ENCODE results near the gene HEG1.
A peak's percentile ranks its signal among the peaks of the same experiment; 100 is the strongest.

Gene HEG1

DNA sequence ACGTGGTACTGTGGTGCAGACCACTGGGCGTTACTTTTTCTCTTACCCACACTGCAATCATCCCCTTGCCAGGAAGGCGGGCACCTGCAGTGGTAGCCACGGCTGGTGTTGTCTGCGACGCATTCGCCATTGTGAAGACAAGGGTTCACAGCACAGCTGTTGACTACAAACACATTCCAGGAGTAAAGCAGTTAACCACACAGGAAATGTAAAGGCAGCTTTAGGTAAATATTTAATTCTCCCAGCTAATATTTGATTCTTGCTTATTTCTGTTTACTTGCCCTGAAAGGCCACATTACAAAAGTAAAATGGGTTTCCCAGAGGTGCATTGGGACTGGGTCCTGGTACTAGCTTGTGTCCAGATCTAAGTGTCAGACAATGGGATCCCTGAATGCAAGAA lies 45.4 kb downstream of the HEG1 start:
- no peak for DNase-seq

DNA sequence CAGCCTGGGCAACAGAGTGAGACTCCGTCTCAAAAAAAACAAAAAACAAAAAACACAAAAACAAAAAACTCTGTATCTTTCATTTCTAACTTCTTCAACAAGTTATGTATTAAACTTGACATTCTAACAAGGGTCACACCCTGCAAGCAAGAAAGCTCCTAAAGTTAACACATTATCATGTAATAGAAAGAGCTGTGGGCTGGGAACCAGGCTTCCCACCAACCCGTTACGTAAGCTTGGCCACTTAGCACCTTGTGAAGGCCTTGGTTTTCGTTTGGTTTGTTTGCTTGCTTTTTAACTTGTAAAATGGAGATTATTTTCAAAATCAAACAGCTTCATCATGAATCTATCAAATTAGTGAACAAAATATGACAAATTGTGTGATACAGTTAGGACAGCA lies 47.0 kb downstream of the HEG1 start:
- no peak for DNase-seq

DNA sequence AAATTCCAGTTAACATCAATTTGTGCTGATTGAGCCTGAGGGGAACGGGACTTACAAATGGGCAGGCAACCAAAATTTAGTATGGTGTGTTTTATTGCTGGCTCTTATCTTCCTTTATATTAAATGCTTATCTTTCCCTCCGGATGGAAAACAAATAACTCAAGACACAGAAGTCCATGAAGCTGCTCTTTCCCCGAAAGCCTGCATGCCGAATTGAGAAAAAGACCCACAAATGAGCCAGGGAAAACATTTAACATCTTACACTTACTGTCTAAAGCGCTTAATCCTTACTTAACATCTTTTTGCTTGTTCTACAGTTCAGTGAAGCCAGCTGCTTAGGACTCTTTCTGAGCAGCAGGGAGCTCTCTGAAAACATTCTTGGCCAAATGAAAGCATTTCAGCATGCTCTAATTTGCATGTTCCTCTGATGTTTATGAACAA lies 49.5 kb downstream of the HEG1 start:
- DNase-seq: no peak

DNA sequence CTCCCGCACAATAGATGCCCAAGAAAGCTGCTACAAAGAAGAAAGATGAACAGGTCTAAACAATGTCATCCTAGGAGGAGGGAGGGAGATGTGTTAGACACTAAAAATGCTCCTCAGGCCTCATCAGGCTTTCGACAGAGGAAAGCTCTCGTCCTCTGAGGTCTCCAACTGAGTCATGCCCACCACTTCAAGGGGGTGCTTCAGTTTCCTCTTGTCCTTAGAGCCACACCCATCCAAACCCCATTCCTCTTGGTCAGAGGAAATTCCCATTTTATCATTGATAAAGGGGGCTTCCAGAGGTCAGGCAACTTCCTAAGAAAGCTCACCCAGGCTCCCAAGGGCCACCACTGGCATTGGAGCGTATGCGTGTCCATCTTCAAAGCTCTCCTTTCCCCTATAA lies 50.1 kb downstream of the HEG1 start:
- DNase-seq: peak; percentile 26

DNA sequence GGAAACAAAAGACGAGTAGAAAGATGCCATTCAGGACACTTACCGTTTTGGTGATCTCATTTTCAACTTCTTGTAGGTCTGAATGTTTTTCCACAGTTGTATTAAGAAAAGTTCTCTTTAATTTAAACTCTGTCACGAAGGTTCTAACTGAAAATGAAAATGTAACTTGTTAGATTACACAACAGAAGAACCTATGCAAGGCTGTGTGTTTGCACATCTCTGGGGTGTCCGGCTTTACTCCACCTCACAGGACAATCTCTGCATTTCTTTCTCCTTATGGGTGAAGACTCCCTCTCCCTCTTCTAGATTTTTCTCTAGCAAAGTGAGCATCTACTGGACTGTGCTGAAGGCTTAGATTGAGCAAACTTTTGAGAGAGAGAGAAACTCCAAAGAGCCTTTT lies 50.6 kb downstream of the HEG1 start:
- no peak for DNase-seq

DNA sequence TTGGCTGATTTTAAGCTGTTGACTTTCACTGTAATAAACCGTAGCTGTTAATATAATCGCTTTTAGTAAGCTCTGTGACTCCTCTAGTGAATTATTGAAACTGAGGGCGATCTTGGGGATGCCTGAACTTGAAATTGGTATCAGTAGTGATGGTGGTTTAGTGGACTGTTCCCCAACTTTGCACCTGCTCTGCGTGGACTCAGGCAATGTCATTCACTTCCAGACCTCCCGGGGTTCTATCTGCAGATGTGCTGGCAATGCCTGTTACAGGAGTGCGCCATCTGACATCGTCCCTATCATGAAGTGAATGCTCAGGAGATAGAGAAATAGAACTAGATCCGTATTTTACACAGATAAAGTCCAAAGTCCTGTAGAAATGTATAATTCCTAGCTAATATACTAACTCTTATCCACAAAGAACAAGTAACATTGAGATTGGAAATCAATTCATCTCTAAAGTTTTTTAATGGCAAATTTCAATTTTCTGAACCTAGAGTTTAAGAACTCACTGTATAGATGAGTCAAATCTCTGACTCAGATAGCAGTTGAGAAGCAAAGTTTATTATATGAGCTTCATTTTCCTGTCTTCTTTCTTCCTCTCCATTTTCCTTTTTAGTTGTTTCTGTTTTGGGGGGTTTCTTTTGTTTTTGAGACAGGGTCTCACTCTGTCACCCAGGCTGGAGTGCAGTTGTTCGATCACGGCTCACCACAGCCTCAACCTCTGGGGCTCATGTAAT lies 51.8 kb downstream of the HEG1 start:
- DNase-seq: no peak

DNA sequence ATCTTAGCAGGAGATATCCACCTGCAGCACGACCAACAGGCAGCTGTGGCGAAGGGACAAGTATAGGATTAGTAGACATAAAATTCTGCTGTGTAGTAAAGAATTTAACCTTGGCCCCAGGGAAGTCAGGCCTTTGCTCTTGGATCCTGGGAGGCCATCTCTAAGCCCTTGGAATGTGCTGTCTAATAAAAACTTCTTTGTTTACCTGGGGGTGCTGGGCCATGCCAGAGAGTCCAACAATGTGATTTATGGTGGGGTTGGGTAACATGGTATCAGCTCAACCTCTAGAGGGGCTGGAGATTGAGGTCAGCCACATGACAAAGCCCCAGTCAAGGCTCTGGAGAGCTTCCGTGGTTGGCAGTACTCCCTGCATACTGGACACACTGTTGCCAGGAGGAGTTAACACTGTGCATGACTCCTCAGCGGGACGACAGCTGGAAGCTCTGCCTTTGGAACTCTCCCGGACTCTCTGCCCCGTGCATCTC lies 52.4 kb downstream of the HEG1 start:
- DNase-seq: no peak

DNA sequence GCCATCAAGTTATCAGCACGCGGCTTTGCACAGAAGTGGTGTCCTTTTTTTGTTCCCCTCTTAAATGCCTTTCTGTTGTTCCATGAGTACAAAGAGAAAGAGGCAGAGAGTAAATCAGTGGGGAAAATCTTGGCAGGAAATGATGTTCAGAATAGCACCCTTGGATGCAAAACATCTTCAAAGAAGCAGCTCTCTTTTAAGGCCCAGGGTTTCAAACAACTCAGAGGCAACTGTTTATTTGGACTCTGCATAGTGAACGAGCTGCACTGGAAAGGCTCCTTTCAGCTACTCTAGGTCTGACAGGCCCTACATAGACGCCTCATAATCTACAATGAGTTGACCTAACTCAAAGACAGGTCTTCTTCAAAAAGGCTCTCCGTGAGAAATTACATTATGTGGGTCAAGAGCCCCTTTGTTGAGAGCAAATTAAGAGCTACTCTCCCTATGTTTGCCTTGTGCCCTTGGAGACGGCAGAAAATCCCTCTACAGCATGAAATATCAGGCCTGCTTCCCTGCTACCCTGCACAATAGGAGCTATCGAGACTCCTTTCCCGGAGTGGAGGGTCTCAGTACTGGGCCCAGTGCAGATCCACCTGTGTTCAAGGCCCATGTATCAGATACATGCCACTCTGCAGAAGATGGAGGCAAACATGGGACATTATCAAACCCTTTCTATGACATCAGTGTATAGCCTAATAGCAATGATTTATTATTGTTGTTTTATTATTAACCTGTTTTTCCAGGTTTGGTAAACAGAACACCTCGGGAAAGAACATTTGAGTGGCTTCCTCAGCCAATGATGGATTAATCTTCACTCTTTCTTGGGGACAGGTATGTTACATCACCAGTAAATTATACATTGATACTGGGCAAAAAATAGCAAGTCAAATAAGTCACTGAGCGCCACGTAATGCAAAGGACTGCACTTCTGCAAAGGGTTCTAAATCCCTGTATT lies 53.1 kb downstream of the HEG1 start:
- no peak for DNase-seq

DNA sequence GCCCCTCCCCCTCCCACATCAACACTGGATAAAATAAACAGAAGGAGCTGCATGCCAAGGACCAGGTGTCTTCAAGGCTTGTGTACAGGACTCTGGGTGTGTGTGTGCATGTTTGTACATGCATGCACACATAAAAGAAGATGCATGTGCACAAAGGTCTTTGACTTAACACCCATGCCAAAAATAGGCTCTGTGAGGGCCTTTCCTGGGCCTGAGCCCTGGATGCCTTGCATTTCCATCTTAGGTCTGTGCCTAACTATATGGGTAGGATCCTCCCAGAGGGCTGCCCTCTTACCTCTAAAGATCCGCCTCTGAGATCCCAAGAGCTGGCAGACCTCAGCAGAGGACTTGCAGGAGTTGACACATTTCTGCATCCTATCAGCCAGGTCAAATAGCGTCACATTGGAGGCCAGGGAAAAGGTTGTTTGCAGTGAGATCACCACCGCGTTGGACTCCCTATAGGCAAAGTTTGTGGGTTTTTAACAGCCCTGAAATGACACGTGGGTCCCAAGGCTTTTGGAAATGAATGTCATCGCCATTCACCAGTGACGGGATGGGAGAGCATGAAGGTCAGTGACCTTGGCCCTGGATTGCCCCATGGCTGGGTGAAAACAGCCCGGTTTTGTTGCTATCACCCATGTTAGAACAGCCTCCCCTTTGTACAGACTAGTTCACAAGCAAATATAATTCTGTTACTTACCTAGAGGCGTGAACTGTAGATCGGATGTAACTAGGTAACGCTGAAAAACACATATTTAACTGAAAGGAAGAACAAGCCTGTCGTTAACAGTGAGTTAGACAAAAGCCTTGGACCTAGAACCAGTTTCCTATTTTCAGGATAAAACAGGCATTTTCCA lies 54.0 kb downstream of the HEG1 start:
- DNase-seq: no peak

DNA sequence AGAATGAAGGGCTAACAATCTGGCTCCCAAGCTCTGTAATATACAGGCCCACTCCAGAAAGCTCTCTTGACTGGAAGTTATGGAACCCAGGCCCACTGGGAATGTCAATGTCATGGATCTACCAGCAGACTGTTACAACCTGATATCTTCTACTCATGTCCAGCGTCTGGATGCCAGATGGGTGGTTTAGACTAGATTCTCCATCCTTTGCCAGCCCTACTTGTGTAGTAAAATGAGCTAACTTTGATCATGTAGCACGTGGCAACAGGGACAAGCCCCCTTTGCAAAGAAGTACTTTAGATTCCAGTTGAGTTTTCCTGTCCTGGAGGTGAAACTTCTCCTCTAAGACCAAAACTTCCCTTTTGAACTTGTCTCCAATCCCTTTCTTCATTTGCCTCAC lies 55.1 kb downstream of the HEG1 start:
- no peak for DNase-seq

DNA sequence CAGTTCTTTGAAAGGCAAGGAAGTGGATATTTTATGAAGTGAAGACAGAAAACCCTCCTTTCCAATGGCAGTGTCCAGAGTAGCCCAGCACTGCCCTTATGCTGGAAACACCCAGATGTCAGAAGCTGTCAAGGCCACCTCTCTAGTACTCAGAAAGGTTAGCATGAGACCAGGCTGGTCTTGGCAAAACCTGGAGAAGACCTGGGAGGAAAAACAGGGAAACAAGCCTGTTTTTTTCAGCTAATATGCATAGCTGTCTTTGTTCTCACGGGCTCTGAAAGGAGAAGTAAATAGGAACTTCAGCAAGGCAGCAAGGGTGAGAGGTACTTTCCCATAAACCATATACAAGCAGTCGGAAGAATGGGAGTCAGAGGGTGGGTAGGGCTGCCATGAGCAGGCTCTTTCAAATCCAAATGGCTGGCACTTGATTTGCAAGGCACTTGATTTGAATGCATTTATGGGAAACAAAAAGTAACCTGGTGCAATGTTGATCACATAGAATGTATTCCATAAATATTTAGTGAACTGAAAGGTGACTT lies 55.8 kb downstream of the HEG1 start:
- peak; percentile 25 for DNase-seq

DNA sequence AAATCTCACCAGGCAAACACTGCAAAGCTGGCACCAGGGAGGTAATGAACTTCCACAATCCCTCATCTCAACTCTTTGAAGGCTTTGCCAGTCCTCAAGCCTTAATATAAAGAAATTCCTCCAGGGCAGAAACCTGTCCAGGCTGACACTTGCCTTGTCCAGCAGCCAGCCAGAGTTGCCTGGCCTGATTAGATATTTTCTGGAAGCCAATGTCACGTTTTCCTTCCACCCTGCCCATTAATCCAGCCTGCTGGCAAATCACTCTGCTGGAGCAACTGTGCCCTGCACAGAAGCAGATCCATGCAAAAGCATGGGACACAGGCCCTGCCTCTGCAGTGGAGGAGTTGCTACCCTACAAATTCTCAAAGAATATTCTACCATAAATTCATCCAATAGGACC lies 56.5 kb downstream of the HEG1 start:
- DNase-seq: no peak

DNA sequence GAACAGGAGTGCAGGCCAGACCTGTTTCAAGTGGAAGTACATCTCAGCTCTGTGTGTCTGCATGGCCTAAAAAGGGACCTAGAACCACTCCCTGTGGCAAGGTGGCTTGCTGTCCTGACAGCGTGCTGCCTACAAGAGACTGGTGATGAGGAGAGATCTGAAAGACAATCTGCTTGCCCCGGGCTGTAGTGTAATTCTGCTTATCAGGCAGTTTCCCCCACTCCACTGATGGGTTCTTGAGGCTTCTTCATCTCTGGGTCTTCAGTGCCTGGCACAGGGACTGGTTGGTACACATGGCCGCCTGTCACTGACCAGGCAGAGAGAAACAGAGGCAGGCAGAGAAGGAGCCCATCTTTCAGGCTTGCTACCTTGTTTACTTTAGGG lies 57.6 kb downstream of the HEG1 start:
- DNase-seq: no peak

DNA sequence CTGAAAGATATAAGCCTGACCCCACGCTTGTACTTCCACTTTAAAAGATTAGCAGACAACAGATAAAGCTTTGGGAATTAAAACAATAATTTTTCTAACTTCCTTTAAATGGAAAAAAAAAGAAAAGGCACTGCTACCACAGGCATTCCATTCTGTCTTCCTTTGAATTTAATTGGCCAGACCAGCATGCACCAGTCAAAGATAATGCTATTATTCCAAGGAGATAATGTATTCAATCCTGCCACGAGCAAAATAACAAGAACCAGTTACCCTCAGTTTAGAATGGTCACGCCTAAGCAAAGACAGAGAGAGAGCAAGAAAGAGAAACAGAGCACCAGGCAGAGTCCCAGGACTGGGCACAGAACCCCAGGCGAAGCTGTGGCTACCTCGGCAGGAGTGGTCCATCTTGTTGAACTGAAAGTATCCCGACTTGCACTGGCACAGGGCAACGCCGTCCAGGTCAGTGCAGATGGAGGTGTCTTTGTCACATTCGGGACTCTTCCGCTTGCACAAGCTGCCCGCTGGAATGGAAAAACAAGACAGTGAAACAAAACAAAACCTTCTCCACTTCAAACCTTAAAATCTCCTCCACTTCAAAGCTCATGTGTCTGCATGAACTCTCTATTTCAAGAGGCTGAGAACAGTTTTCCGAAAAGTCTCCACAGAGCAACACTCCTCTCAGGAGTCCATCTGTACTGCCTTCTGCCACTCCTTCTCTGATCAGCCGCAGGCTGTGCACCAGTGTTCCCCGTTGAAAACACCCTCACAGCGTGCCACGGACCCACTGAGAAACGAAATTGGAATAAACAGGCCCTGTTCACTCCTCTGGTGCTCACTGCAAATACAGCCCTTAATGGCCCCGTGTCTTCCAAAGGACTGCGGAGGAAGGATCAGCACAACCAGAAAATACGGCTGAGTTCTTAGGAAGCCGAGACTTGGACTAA lies 58.2 kb downstream of the HEG1 start:
- DNase-seq: no peak

DNA sequence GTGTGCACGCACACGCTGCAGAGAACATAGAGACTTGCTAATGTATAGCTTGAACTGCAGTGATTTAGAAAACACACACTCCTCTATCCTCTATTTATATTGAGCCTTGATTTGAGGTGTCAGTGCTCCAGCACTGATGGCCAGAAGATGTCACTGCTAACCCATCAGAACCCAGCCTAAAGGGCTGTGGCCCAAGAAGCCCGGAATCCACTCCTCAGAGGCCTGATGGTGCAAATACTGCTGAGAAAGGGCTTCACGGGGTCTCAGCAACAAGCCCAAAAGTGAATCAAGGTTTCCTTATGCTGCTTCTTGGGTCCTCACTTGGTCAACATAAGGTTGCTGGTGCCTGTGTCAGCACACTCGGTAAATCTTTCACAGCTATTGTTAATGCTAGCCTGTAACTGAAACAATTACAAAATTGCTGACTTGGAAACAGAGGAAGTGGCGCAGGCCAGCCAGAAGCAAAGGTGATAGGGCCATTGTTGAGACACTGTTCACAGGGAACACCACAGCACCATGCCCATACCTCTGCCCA lies 60.3 kb downstream of the HEG1 start:
- DNase-seq: peak; percentile 58

DNA sequence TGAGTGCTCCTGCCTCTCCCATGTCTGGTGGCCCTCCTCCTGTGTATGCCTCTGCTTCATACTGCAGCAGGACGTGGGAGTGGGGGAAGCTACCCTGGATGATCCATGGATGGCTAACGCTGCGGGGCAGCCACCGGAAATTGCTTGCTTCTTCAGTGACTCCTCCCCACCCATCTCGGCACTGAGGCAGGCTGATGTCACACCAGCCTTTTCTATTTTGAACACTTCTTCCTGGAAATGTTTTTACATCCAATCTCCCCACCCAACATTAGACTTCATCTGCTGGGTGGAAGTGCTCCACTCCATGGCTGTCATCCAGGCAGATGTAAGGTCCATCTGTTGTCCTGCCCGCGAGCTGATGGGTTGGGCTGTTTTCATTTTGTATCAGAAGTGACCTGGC lies 62.3 kb downstream of the HEG1 start:
- DNase-seq: no peak

DNA sequence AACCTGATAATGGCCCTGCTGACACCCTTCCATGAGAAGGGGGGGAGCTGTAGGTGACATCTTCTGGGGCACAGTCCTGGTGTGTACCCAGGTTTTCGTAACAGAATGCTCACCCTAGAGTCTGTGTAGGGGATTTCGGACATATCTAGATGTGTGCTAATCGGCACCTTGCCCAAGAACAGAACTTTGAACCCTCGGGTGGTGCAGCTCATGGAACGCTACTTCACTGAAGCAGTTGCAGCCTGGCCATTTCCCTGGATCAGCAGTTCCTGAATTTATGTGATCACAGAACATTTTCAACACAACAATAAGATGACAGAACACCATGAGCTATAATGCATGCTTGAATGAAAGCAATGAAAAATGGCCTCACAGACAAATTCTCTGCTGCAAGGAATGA lies 63.8 kb downstream of the HEG1 start:
- no peak for DNase-seq

DNA sequence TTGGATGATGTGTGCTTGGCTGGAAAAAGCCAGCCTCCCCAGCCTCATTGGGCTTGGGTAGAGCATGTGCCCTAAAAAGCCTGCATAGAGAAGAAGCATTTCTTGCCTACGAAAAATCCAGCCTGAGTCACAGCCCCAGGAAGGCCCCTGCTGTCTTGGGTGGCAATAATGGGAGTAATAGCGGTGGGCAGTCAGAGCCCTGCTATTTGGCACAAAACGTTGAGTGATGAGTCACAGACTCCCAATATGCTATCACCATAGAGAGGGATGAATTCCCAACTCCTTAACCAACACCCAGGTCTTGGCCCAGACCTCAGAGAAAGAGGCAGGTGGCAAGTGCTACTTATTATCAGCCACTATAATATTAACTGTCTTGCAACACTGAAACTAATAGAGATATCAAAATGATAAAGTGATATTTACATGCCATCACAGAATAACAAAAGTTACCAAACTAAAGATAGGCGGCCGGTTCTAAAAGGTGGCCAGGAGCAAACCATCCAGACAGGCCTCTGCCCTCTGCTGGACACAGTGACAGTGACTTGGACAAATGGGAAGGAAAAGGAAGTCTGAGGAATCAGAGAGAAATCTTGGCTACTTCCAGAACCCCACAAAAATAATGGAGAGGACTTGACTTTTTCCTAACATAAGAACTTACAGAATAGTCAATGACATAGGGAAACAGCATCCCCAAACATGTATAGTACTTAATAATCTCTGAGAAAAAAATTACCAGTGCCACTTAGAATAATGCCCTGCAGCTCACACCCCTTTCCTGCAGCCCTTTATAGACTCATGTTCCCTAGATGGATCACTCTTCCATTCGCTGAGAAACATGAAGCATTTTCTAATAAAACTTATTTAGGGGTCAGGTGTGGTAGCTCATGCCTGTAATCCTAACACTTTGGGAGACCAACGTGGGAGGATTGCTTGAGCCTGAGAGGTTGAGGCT lies 69.3 kb downstream of the HEG1 start:
- no peak for DNase-seq

DNA sequence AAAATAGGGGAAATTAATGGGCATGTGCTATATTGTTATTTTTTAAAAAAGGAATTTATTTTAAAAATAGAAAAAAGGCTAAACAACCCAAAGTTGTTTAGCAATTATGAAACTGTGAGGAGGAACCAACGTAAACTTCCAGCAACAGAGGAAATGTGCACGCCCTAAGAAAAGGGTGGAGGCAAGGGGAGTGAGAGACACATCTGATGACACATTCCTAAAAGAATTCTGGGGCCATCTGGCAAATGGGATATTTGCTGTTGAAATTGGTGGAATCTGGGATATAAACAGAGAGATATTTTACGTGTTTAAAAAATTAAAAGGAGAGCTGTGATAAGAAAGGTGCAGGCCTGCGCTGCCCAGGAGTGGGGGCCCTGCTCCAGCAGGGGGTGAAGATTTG lies 70.4 kb downstream of the HEG1 start:
- DNase-seq: peak; percentile 80

DNA sequence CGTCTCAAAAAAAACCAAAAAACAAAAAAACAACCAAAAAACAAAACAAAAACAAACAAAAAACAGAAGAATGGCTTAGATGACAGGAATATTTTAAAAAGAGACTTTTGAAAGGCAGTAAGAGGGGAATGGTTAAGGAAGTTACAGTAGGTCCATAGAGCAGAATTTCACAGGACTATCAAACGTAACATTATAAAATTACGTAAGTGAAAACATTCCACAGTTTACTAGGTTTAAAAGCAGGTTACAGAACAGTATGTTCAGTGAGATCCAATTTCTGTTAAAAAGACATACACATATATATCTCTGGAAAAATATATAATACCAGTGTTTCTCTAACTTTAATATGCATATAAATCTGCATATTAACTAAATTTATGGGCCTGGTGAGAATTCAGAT lies 71.0 kb downstream of the HEG1 start:
- DNase-seq: no peak

Data from suppressor macrophage treated with lipopolysaccharide for 4 hours (primary cell).